Measurements from ENCODE around the gene AFTPH.

DNA sequence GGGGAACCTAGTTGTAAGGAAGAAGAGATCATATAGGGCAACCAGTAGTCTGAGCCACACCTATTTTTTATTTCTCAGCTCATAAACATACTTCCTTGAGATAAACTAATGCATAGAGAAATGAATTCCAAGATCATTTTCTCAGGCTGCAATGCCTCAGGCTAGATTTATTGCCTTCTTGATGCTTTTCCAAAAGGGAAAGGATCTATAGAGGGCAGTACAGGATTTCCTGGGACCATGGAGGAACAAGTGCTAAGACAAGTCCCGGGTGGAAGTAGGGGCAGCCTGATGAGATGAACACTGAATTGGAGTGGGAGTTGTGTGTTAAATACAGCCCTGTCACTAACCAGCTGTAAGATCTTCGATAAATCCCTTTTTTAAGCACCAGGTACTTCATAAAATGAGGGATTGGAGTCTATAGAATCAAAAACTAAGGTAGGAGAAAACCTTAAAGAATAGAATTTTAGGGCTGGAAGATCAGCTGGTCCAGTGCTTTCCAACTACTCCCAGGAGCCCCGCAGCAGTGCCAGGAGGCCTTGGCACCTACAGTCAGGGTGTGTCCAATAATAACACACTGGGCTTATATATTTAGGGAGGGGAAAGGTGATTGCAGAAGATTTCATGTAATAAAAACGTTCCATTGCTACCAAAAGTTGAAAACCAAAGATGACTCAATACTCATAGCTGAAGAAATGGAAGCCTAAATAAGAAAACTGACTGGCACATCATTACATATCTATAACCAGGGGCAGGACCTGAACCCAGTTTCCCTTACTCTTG lies 71.5 kb downstream of the AFTPH start:
- peak; percentile 65 for TF ChIP-seq RAD21 (IDR thresholded peaks at IDR 0.05; ENCODE audit: low read depth)
- no peak for TF ChIP-seq NFIC (IDR thresholded peaks at IDR 0.05)
- TF ChIP-seq, protein P1, sequence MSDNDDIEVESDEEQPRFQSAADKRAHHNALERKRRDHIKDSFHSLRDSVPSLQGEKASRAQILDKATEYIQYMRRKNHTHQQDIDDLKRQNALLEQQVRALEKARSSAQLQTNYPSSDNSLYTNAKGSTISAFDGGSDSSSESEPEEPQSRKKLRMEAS (IDR thresholded peaks at IDR 0.05) = no peak
- TF ChIP-seq YY1 (IDR thresholded peaks at IDR 0.05; ENCODE audit: low read depth) = no peak
- no peak for TF ChIP-seq EP300 (IDR thresholded peaks at IDR 0.05; ENCODE audit: borderline replicate concordance)
- TF ChIP-seq, protein P2, sequence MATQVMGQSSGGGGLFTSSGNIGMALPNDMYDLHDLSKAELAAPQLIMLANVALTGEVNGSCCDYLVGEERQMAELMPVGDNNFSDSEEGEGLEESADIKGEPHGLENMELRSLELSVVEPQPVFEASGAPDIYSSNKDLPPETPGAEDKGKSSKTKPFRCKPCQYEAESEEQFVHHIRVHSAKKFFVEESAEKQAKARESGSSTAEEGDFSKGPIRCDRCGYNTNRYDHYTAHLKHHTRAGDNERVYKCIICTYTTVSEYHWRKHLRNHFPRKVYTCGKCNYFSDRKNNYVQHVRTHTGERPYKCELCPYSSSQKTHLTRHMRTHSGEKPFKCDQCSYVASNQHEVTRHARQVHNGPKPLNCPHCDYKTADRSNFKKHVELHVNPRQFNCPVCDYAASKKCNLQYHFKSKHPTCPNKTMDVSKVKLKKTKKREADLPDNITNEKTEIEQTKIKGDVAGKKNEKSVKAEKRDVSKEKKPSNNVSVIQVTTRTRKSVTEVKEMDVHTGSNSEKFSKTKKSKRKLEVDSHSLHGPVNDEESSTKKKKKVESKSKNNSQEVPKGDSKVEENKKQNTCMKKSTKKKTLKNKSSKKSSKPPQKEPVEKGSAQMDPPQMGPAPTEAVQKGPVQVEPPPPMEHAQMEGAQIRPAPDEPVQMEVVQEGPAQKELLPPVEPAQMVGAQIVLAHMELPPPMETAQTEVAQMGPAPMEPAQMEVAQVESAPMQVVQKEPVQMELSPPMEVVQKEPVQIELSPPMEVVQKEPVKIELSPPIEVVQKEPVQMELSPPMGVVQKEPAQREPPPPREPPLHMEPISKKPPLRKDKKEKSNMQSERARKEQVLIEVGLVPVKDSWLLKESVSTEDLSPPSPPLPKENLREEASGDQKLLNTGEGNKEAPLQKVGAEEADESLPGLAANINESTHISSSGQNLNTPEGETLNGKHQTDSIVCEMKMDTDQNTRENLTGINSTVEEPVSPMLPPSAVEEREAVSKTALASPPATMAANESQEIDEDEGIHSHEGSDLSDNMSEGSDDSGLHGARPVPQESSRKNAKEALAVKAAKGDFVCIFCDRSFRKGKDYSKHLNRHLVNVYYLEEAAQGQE (IDR thresholded peaks at IDR 0.05; ENCODE audit: low read depth) = no peak
- no peak for TF ChIP-seq EGR1 (IDR thresholded peaks at IDR 0.05)
- TF ChIP-seq TCF12 (IDR thresholded peaks at IDR 0.05; ENCODE audit: low read depth) = no peak
- TF ChIP-seq CEBPB (IDR thresholded peaks at IDR 0.05) = no peak
- TF ChIP-seq TAF1 (IDR thresholded peaks at IDR 0.05; ENCODE audit: low read depth) = no peak
- no peak for TF ChIP-seq ZBTB7A (IDR thresholded peaks at IDR 0.05; ENCODE audit: low read depth)
- TF ChIP-seq, protein P3, sequence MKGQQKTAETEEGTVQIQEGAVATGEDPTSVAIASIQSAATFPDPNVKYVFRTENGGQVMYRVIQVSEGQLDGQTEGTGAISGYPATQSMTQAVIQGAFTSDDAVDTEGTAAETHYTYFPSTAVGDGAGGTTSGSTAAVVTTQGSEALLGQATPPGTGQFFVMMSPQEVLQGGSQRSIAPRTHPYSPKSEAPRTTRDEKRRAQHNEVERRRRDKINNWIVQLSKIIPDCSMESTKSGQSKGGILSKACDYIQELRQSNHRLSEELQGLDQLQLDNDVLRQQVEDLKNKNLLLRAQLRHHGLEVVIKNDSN (IDR thresholded peaks at IDR 0.05) = no peak
- TF ChIP-seq FOXM1 (IDR thresholded peaks at IDR 0.05; ENCODE audit: borderline replicate concordance, low read depth) = no peak
- no peak for TF ChIP-seq CREB1 (IDR thresholded peaks at IDR 0.05; ENCODE audit: low read depth)
